GM19239 (cell line): Measurements from ENCODE around the gene CCNDBP1.
A peak's percentile ranks its signal among the peaks of the same experiment; 100 is the strongest.
"Not testable (repeated sequence)": the region's sequence is repeated elsewhere in the genome, so short reads cannot be mapped to it uniquely, and the experiment has no call there.

Experiments used
- DNase-seq: peaks from one replicate; pipeline ENCODE4 v3.0.0; 2011; ENCODE audit warnings: low spot score; ENCODE audit not compliant: insufficient read length
- FAIRE-seq: peaks from 2 replicates; lab custom pipeline; 2011; peaks lifted over from hg19 to GRCh38; lab: Jason Lieb, UNC

CCNDBP1 gene

DNA sequence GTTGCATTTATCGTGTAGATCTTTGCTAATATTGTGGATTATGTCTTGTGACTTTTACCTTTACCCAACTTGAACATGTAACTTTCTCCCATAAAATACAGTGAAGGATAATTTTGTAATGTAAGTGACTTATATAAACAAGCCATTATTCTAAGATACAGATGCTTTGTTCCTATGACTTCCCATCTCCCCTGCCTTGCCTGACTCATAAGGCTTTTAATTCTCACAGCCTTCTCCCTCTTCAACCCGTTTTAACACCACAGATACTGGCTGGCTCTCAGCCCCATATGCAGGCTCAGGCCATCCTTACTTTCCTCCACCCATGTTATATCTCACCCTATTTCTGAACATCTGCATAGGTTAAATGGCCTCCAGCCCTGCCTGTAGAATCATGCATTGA, 4.1 kb downstream of the CCNDBP1 start:
- no peak for DNase-seq
- FAIRE-seq, result no peak

DNA sequence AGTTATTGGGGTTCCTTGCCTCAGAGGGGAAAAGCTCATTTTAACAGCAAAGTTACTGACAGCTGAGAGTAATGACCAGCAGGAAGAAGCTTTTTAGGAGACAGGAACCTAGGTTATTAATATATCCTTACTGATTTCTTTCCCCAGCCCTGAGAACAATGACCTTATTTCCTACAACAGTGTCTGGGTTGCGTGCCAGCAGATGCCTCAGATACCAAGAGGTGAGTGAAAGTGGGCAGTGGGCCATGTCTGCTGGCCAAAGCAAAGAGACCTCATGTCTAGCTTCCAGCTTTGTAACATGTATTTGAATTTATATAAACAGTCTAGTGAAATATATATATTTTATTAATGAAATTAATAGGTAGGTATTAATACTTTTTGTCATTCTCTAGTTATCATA, 5.0 kb downstream of the CCNDBP1 start:
- DNase-seq (no peak), FAIRE-seq (no peak)

DNA sequence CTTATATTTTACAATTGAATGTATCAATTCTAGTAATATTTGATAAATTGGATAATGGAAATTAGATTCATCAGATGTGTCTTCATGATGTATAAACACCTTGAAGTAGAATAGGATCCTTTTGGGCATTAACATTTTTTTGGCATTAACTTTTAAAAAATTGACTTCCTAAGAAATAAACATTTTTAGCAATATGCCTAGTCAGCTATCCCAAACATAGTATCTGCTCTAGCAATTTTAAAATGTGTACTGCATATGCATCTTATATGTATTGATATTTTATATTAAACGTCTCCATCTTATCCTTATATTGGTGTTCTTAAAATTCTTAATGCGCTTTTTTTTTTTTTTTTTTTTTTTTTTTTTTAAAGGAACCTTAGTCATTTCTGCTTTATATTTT, 8.5 kb downstream of the CCNDBP1 start:
- no peak for DNase-seq
- FAIRE-seq, result no peak

DNA sequence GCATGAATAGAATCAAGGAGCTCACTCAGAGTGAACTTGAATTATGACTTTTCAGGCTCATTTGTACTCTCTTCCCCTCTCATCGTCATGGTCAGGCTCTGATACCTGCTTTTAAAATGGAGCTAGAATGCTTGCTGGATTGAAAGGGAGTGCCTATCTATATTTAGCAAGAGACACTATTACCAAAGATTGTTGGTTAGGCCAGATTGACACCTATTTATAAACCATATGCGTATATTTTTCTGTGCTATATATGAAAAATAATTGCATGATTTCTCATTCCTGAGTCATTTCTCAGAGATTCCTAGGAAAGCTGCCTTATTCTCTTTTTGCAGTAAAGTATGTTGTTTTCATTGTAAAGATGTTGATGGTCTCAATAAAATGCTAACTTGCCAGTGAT, 9.6 kb downstream of the CCNDBP1 start:
- FAIRE-seq (peak; percentile 39), DNase-seq (no peak)

DNA sequence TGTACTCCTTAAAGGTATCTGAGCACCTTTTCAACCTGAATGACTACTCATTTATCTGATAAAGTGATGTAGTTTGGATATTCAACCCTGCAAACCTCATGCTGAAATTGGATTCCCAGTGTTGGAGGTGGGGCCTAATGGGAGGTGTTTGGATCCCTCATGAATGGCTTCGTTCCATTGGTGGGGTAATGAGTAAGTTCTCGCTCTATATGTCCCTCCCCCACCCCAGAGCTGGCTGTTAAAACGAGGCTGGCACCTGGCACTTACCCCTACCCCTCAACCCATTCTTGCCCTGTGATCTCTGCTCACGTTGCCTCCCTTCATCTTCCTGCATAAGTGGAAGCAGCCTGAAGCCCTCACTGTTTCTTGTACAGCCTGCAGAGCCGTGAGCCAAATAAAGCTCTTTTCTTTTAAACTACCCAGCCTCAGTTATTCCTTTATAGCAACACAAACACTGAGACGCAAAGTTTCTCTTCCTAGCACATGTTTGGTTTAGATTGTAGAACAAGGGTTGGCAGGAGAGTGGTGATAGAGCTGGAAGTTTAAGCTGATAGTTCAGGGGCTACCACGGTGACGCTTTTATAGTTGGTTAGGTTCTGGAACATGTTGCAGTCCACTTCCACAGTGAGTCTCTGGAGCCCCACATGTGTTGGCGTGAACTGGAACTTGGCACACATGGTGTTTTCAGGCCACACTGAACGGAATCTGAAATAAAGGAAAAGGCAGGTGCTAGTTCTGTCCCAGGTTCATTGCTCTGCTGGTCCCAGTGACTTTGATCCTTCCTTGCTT, 11.8 kb downstream of the CCNDBP1 start:
- FAIRE-seq, result no peak
- DNase-seq, result no peak

DNA sequence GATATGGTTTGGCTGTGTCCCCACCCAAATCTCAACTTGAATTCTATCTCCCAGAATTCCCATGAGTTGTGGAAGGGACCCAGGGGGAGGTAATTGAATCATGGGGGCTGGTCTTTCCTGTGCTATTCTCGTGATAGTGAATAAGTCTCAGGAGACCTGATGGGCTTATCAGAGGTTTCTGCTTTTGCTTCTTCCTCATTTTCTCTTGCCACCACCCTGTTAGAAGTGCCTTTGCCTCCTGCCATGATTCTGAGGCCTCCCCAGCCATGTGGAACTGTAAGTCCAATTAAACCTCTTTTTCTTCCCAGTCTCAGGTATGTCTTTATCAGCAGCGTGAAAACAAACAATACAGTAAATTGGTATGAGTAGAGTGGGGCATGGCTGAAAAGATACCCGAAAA, 12.6 kb downstream of the CCNDBP1 start:
- not testable (repeated sequence) for DNase-seq, FAIRE-seq

DNA sequence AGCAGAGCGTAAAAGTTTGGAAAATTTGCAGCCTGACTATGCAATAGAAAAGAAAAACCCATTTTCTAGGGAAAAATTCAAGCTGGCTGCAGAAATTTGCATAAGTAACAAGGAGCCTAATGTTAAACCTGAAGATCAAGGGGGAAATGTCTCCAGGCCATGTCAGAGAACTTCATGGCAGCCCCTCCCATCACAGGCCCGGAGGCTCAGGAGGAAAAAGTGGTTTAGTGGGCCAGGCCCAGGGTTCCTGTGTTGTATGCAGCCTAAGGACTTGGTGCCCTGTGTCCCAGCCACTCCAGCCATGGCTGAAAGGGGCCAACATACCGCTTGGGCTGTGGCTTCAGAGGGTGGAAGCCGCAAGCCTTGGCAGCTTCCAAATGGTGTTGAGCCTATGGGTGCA, 13.4 kb downstream of the CCNDBP1 start:
- FAIRE-seq, result not testable (repeated sequence)

DNA sequence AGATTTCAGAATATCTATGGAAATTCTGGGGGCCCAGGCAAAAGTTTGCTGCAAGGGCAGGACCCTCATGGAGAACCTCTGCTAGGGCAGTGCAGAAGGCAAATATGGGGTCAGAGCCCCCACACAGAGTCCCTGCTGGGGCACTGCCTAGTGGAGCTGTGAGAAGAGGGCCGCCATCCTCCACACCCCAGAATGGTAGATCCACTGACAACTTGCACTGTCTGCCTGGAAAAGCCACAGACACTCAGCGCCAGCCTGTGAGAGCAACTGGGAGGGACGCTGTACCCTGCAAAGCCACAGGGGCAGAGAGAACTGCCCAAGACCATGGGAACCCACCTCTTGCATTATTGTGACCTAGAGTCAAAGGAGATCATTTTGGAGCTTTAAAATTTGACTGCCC, 13.8 kb downstream of the CCNDBP1 start:
- no peak for DNase-seq

More for the DNA sequence above, 13.4 kb downstream of the CCNDBP1 start:
- DNase-seq, result not testable (repeated sequence)

DNA sequence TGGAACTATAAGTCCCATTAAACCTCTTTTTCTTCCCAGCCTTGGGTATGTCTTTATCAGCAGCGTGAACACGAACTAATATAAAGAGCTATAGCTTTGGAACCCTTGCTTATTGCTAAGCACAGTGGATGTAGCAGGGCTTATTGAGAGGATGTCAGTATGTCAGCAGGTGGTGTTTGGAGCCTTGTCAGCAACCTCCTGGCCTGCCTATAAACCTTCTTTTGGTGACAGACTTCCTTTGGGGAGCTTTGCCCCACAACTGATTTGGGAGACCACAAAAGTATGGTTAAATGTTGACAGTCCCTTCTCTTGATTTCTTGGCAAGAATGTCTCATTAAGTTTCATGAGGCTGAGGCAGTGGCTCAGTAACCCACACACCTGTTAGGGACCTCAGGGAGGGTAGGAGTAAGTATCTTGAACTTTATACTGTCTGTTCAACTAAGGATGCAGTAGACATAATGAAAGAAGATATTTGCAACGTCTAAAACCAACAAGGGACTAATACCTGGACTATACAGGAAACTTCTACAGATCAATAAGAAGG, 14.8 kb downstream of the CCNDBP1 start:
- DNase-seq (no peak), FAIRE-seq (no peak)

More for the DNA sequence above, 13.8 kb downstream of the CCNDBP1 start:
- no peak for FAIRE-seq

DNA sequence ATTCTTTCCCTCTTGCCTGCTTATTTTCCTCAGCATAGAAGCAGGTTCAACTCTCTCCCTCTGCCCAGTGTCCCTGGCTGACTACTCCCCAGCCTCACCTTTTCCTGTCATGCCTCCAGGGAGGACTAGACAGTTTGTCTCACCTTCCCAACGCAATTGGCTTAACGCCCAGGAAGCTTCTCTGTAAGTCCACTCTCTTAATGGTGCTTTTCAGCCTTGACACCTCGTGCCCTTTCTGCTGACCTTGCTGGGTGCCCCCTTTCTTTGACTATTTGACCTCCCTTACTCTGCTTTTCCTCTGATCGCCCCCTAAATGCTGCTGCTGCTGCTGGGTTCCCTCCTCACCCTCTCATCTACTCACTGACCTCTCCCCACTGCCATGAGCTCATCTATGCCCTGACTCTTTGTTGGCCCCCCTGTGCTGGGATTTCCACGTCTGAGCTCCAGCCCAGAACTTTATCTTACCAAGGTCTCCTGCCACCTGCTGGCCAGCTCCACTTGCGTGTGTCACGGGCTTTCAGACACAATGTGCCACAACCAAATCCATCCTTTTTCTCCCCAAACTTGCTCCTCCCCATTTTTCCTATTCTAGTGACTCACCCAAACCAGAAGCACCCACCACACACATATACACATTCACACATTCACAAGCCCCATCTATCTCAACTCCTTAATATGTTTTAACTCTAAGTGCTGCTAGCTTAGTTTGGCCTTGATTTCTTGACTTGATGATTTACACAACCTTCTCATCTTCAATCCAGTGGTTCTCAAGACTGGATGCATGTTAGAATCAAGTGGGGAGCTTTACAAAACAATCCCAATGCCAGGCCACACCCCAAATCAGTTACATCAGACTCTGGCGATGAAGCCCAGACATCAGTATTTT, 19.1 kb downstream of the CCNDBP1 start:
- FAIRE-seq (peak; percentile 78), DNase-seq (peak; percentile 39)

DNA sequence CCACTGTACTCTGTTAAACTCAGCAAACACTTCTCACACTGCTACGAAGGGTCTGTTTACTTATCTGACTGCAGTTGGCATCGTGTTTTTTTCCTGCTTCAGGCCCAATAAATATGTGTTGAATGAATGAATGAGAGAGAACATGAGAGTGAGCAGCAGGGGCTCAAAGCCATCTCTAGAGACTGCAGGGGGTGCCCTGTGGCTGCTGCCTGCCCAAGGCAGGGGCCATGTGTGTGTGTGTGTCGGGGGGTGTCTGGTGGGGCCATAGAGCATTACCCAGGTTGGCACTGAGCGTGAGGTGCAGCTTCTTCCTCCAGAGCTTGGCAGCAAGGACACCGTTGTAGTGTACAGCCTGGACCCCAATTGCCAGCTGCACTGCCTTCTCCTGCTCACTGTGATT, 20.9 kb downstream of the CCNDBP1 start:
- no peak for DNase-seq
- FAIRE-seq, result no peak

DNA sequence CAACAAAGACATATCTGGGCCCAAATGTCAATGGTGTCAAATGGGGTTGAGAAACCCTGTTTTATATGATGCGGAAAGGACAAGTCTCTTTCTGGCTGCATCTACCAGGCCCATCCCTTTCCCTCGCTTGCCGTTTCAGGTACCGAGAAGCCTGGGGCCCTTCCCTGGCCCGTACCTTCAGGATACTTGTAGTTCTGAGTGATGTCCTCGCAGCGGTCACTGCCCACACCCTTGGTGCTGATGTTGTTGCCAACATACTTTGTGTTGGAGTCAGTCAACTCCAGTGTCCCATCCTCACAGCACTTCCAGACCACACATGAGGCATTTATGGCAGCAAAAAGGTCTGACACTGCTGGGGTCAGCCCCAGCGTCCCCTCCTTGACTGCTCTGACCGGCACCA, 21.8 kb downstream of the CCNDBP1 start:
- no peak for DNase-seq
- FAIRE-seq, result no peak

DNA sequence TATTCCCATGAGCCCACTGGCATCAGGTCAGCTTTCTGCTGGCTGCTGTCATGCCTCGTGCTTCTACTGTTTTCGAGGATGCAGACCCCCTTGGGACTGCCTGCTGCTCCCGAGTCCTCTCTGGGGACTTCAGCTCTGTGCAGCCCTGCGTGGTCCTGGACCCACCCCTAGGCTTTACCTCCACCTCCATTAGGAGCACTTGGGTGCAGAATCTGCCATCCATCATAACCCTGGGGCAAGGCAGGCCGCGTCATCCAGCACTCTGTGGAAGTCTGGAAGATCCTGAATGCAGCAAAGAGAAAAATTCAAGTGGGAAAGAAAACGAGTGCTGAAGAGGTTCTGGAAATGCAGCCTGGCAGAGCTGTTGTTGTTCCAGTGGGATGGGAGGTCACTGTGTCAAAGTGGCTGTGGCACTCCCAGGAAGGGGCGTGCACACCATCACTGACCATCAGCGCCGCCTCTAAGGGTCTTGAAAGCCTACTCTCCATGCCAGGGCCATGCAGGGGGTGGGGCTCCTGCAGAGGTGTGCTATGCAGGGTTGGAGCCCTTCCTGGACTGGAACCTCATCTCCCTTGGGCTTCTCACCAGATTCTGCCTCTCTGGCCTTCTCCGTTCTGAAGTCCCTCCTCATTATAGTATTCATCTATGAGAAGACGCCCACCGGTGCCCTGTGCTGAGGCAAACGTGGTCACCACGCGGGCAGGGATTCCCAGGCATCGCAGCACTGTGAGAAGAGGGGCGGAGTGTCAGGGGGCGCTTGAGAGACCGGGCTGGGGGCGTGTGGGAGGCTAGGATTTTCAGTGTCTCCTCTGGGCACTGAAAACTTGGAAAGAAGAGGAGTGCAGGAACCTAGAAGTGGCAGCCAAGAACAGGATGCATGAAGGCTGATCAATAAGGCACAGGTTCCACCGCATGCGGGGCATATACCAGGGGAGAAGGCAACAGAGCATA, 23.1 kb downstream of the CCNDBP1 start:
- DNase-seq (no peak), FAIRE-seq (no peak)

DNA sequence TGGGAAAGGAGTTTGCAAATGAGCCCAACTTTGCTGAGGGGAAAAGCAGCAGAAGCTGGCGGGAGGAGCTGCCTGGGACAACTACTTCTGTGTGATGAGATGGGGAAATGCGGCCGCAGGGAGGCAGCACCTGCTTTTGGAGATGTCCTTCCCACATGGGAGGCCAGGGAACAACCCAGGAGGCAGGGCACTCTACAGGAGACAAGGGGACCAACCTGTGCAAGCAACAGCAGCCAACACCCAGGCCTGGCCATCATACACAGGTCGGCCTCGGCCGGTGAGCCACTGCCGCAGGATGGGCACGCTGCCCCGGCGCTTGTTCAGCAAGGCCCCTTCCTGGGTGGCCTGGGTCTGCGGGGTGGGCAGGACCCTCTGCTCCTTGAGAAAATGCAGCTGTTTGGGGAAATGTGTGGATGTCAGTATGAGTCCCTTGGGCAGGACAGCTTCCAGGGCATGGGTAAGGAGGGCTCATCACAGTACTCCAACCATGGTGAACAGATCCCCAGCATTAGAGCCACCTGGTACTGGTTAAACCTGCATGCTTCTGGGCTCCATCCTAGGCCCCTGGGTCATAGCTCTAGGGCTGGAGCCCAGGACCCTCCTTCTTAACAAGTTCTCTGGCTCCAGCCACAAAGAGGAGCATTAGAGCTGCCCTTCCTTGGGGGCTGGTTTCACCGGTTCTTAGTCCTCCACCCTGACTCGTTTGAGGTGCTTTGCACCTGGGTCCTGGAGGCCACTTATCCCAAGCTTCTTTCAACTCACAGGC, 24.0 kb downstream of the CCNDBP1 start:
- FAIRE-seq (no peak), DNase-seq (no peak)

DNA sequence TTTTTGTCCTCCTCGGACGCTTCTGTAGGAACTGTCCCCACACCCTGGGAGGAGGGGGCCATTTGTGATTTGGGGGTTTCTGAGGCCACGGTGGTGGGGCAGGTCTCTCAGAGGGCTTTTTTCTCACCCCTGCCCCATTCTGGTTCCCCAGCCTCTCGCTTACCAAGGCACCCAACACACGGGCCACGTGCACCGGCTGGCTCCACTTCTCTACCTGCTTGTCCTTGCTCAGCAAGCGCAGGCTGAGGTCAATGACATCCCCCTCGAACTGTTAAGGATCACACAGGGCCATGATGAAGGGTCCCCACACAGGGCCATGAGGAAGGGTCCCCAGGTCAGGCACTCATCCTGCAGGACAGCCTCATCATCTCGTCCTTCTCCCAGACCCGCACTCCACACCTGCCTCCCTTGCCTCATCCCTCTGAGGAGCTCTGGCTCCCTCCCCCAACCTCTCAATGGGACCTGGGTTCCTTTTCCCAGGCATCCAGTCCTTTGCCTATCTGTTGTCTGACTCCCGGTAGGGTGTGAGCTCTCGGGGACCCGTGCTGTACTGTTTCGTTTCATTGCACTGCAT, 25.1 kb downstream of the CCNDBP1 start:
- FAIRE-seq (no peak), DNase-seq (no peak)

DNA sequence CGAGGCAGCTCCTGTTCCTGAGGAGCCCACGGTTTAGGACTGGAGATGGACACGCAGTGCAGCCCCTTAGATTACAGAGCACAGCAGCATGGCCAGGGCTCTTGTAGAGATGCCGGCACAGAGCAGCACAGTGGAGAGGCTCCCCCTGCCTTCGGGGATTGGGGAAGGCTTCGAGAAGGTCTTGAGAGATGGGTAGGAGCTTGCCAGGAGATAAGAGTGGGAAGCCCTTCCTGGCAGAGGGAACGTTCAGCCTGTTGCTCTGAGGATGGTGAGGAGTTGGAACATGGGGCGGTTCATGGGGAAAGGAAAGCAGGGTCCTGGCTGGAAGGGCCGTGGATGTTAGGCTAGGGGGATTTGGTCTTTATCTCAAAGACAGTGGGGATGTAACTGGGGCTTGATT, 25.6 kb downstream of the CCNDBP1 start:
- DNase-seq (no peak), FAIRE-seq (no peak)

DNA sequence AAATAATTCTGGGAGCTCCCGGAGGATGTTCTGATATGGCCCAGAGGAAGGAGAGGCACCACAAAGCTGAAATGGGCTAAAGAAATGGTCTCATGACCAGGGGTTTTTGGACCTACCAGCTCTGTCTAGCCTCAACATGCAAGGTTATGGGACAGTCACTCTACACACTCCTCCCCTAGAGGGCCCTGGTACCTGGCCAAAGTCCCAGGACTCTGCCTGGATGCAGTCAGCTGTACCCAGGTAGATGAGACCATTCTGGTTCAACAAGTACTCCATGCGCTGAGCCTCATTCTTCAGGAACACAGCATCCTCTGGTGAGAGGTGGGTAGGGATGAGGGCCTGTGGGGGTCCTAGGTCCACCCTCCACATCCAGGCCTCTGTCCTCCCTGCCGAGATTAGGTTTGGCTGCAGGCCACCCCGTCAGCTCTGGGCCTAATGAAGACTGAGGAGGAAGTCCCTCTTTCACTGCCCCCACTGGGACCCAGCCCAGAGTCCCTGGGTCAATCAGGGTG, 26.1 kb downstream of the CCNDBP1 start:
- DNase-seq (no peak), FAIRE-seq (no peak)

DNA sequence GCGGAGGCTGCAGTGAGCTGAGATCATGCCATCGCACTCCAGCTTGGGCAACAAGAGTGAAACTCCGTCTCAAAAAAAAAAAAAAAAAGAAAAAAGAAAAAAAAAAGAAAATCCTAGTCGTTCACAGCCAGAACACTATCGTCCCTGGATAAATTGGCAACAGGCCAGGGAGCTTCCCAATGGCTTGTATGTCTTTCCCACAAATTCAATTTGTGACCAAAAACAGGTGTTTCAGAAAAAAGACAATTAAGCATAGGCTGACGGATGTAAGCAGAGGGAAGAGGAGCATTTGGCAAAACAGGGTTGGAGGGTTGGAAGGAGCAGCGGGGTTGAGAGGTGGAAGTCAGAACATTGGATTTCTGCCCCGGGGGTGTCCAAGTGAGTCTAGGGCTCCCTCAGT, 27.1 kb downstream of the CCNDBP1 start:
- FAIRE-seq (no peak), DNase-seq (no peak)

DNA sequence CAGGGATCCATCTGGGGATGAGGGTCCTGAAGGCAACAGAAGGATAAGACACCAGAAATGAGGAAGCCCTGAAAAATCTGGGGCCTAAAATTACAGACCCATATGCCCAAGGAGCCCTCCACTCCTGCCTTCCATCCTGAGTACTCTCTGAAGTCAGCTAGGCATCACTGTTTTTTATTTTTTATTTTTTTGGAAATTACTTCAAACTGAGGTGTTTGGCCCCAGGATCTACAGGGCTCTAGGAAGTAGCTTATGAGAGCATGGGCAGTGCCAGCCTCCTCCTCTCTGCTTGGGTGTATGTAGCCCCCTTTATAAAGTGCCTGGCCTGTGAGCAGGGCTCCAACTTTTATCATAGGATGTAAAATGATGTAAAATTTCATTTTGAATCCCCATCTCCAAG, 27.7 kb downstream of the CCNDBP1 start:
- DNase-seq (no peak), FAIRE-seq (no peak)
